COLO668 (cell line): Measurements from ENCODE around the gene SLC35D1.

Experiments
- DNase-seq: peaks from one replicate; lab custom pipeline; 2025; ENCODE audit not compliant: unreplicated experiment; lab: John Stamatoyannopoulos, UW

Gene SLC35D1

DNA sequence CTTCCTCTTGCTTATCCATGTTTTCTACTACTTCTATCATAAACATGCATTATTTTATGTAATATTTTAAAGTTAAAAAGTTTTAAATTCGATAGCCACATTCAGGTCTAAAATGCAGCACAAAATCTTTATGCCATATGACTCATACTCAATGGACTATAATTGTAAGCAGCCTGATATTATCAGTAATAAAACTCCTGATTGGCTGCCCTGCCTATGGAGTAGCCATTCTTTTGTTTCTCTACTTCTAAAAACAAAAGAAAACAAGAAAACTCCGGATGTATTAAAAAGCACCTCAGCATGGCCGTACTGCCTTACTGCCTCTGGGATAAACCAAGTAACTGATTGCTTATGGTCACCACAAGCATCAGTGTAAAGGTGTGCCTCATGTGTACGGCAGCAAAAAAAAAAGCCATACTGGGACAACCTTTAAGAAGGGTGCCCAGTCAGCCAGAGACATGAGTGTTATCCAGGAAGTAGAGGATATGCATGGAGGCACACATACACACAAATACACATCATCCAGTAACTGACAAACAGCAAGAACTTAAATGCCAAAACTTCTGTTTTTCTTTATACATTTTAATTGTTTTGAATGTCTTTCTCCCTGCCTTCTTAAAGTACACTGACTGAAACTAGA, 9.2 kb downstream of the SLC35D1 start:
- DNase-seq, result no peak

DNA sequence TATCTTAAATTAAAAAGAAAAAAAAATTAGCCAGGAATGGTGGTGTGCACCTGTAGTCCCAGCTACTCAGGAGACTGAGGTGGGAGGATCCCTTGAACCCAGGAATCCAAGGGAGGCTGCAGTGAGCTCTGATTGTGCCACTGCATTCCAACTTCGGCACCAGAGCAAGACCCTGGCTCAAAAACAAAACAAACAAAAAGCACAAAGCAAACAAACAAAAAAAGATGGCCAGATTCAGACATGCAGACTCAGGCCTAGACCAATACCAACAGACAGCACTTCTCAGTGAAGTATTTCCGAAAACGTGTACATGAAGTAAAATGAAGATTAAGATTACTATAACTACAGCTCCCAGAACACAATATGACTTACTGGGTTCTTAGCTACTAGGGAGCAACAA, 10.6 kb downstream of the SLC35D1 start:
- DNase-seq, result no peak

DNA sequence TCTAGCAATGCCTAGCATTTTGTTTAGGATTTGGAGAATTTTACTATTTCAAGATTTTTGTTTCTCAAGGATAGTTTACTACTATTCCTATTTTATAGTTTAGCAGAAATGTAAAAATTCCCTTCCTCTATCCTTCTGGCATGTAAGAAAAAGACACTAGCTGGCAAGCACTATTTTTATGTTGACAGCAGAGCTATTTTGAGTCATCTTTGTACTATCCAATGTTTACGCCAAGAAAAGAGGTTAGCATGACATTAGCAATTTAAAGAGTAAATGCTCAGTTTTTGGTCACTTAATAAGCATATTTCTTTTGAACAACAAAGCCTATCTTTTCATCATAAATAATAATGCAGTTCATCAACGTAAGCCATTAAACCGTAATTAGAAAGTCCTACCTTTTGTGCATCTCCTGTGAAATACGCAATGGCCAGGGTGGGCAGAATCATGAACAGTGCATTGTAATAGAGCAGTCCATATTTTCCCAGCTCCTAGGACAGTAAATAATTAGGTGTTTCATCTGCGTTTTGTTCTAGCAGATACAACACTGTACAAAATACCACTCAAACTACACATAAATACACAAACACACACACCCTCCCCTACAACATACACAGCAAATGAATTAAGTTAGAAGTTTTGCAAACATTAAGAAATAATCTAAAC, 12.0 kb downstream of the SLC35D1 start:
- no peak for DNase-seq

DNA sequence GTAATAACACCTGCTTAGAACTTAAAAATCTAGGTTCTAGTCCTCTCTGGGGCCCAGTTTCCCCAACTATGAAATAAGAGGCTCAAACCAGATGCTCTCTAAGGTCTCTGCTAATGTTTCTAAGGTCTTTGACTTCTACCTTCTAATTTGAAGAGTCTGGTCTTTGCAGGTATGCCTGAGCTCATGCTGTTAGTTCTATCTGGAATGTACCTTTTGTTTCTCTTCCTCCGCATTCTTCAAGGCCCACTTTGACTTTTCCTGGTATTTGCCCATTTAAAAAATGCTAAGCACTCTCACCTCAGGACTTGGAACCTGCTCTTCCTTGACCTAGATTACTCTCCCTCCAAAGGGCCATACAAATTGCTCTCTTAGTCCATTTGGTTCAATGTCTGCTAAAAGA, 13.5 kb downstream of the SLC35D1 start:
- no peak for DNase-seq

DNA sequence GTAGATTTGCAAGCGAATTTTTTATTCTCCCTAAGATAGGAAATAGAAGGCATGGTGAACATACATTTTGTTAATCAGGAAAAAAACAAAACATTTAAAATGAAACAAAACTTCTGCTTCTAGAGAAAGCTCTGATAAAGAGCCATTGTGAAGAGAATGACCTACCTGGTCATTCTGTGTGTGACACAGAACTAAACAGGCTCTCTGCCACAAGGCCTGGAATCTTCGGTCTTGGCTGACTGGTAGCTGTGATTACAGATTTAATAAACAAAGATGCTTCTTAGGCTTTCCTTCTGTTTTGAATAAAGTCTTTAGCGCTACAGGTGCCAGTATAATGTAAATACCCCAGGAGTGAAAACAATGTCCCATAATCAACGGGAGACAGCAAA, 22.1 kb downstream of the SLC35D1 start:
- no peak for DNase-seq

GRCh38 chr1:67031121-67031858, 22.7 kb downstream of the SLC35D1 start:
- no peak for DNase-seq

DNA sequence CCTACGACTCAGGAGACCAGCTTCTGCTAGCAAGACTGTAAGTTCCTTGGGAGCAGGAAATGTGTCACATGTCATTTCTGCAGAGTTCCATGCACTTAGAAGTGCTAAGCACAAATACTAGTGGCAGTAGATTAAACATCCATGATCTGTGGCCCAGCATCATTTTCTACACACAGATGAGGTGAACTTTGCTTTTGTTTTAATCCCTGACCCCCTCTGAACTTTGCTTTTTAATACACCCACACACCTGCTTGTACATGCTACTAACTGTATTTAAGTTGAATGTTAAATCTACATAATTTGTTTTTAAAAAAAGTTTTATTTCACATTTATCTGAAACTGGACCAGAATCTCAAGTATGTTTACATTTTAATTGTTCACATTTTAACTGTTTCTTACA, 24.5 kb downstream of the SLC35D1 start:
- no peak for DNase-seq

DNA sequence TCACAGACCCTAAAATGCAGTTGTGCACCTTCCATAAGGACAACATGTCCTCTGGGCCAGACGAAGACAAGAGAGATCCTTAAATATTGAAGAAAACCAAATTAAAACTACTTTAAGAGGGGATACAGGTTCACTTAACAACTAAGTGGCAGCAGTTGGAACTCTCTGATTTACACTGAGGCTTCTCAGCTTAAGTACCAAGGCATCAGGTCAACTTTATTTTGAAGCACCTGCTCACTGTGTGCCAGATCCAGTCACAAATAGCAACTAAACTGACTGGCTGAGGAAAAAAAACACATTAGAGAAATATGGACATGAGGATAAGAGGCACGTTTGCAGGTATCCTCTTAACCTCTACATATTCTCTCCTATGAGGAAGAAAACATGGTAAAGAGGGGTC, 33.2 kb downstream of the SLC35D1 start:
- DNase-seq, result no peak

DNA sequence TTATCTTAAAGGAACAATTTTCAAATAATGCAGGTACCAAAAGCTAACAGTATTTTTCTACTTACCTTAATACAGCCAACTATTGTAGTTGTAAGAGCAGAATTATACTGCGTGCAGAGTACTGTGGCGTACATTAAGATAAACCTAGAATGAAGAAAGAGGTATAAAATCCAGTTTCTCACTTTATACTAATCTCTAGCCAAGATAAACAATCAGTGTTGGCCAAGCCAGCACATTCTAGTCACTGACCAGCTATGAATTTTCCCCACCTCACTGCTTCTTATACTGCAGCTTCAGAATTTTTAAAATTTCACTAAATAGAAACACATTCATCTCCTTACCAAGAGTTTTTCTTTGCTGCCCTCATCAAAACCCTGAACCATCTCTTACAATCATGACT, 33.6 kb downstream of the SLC35D1 start:
- DNase-seq, result no peak

GRCh38 chr1:67019600-67020136, 34.3 kb downstream of the SLC35D1 start:
- DNase-seq, result no peak

DNA sequence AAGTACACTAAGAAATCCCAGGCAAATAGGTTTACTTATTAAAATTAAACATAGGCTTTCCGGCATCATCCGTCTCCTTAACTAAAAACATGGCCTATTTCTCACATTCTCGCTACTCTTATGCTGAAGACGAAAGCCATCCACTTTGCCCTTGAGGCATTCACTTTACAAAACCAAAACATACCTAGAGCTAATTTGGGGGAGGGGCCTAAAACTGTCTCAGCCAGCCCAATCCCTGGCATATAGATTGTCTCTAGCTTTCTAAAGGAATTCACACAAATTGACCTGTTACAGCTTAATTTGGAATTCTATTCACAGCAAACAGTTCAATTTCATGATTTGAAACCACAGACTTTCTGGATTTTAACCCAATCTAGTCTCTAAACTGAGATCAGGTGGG, 34.8 kb downstream of the SLC35D1 start:
- no peak for DNase-seq

- no peak for DNase-seq
Observed at GRCh38 chr1:67018574-67018973, 35.4 kb downstream of the SLC35D1 start.

GRCh38 chr1:67013573-67013972, 40.4 kb downstream of the SLC35D1 start:
- DNase-seq, result no peak

- DNase-seq, result no peak
Observed at GRCh38 chr1:67009792-67010191, 44.2 kb downstream of the SLC35D1 start.

DNA sequence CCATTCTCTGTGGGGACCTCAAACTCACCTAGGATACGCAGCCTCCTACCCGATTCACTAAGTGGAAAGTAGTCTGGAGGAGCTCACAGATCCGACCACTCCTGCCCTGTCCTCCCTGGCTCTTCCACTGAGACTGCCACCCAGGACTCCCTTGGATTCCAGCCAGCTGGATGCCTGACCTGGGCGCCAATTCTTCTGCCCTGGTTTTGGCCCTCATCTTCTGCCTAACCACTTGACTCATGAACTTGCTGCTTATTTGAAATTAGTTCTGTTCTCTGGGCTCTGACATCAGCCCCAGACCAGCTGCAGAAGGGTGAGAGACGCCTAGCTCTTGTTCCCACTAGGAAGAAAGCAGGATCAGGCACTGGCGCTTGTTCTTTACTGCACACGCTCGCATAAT, 48.9 kb downstream of the SLC35D1 start:
- DNase-seq, result peak; percentile 49

- peak; percentile 85 for DNase-seq
Observed at GRCh38 chr1:67004176-67004575, 49.8 kb downstream of the SLC35D1 start.

DNA sequence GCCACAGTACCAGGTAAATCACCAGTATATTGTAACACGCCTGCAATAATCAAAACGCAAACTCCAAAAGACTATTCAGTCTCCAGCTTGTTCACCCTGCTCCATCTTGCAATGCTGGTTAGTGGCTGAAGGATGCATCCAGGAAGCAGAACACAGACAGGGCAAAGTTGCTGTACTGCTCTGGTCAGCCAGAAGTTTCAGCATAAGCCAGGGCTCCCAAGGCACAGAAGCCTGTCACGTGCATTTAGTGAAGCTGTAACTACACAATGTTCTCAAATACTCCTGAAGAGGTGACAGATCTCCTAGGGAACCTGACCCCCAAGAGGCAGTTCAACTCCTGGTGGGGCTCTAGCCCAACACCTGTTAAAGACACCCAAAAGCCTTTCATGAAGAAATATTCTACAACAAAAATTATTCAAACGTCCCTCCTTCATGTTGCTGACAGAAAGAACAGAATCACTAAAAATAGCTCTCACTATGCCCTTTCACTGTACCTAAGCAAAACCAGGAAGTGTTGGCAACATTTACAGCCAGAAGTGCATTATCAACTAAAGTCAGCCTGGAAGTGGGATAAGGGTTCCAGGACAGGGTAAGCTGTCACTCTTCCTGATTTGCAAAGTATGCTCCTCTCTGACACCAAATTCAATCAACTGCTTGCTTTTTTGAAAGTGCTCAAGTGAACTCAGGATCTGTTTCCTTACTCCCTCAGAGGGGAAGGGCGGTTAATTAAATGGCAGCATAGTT, 52.1 kb downstream of the SLC35D1 start:
- no peak for DNase-seq

DNA sequence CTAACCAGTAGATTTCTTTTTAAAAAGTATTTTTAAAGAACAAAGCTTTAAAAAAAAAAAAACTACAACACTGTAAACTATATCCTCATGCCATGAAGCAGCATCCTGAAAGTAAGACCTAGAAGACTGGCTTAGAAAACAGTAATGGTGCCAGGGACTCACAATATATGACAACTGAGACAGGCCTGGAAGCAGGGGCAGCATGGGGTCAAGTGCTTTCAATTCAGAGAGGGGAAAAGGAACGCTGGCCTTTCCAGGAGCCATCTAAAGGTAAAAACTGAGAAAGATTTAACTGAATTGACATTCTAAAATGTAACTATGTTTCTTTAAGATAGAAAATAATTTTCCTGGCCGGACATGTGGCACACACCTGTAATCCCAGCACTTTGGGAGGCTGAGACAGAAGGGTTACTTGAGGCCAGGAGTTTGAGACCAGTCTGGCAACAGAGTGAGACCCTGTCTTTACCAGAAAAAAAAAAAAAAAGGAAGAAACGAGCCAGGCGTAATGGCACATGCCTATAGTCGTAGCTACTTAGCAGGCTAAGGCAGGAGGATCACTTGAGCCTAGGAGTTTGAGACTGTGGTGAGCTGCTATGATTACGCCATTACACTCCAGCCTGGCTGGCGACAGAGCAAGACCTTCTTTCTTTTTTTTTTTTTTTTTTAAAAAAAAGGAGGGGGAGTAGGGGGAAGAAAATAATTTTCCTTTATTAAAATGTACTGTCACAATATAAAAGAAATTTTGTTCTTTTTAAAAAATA, 54.1 kb downstream of the SLC35D1 start:
- DNase-seq, result no peak

DNA sequence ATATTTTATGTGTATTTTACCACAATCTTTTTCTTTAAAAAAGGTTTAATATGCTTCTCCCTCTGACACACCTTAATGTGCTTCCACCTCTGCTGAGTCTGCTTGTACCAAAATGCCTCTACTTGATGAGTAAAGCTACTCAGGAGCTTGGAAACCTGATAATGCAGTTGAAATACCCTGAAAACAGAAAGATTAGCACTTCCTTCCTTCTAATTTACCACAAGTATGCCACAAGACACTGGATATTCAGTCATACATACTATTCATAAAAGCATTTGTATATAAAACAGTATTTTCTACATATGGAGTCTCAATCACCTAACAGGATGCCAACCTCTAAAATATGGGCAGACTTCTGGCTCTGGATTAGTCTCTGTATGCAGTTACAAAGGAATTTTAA, 55.0 kb downstream of the SLC35D1 start:
- no peak for DNase-seq

DNA sequence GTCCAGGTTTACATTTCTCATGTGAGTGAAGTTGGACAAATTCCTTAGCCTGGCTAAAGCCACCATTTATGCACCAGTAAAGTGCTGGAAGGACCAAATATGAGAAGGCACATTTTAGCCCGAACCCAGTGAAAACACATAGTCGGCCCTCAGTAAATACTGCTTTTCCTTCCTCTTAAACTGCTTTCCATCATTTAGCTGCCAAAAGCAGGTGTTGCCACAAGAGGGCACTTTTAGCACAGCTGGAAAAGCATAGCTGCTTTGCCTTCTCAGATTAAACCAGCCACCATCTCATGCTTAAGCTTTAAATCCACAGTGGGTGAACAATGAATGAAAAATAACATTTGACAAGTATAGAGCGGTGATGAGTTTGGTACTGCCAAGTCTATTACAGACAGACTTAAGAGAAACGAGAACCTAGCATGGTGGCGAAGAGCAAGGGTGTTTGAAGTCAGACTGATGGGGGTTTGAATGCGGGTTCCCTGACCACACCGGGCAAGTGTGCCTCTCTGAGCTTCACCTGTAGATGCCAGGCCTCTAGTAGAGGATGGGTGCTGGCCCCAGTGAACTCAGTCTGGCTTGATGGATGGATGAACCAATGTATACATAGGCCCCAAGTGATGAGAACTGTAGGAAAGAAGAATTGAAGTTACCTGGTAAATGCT, 57.8 kb downstream of the SLC35D1 start:
- DNase-seq, result peak; percentile 85
